ENCODE results near the gene BABAM2. TPM values are rescaled to one million over a fixed set of nuclear protein-coding genes. Genes with fewer than 3 reads are reported as not detected.

Gene BABAM2
- total and polyA plus RNA-seq, 7 donors: 22.9 to 52.3 (median 25.2) TPM

DNA sequence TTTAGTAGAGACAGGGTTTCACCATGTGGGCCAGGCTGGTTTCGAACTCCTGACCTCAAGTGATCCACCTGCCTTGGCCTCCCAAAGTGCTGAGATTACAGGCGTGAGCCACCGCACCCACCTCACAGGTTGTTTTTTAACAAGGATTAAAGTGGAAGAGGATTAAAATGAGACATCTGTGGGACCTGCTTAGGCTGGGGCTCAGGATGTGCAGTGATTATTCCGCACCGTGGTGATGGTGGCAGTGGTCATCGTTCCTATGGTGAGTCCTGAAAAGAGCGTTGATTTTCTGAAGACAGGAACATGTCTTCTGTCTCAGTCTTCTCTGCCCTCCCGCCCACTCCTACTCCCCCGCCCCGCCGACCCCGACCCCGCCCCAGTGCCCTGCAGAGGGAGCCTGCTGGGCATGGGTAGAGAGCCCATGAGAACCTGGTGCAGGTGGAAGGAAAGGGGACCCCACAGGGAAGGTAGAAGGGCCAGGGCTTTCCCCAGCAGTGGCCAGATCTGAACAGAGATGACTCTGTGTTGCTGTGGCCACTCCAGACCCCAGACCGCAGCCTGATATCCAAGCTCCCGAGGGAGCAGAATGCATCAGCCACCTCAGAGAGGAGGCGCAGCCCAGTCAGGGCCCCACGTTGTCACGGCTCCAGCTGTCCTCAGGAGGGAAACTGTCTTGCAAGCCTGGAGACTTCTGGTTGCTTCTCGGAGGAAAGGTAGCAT, 467.6 kb downstream of the BABAM2 start:
- Histone ChIP-seq H3K9me3 (no peaks in the 10 kb centered on the region), H3K4me3 (no peak overlapping the region), H3K4me1 (peaks cover 0 to 22% (median 20%) of the 10 kb centered on the region in 4 donors), H3K27ac (no peak overlapping the region), H3K36me3 (no peaks in the 10 kb centered on the region), H3K27me3 (no peaks in the 10 kb centered on the region)
- 83 to 85% methylated on average over 19 of the region's 19 CpGs for WGBS, 2 donors
- no peak for DNase-seq
- TF ChIP-seq POLR2A (IDR thresholded peaks at IDR 0.05): no peak
- TF ChIP-seq EP300 (IDR thresholded peaks at IDR 0.05): no peak
- TF ChIP-seq POLR2AphosphoS5 (IDR thresholded peaks at IDR 0.05): no peak
- TF ChIP-seq, protein P1, sequence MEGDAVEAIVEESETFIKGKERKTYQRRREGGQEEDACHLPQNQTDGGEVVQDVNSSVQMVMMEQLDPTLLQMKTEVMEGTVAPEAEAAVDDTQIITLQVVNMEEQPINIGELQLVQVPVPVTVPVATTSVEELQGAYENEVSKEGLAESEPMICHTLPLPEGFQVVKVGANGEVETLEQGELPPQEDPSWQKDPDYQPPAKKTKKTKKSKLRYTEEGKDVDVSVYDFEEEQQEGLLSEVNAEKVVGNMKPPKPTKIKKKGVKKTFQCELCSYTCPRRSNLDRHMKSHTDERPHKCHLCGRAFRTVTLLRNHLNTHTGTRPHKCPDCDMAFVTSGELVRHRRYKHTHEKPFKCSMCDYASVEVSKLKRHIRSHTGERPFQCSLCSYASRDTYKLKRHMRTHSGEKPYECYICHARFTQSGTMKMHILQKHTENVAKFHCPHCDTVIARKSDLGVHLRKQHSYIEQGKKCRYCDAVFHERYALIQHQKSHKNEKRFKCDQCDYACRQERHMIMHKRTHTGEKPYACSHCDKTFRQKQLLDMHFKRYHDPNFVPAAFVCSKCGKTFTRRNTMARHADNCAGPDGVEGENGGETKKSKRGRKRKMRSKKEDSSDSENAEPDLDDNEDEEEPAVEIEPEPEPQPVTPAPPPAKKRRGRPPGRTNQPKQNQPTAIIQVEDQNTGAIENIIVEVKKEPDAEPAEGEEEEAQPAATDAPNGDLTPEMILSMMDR (IDR thresholded peaks at IDR 0.05): no peak
- intact Hi-C loops (cut with DNase I): loop anchor here (2.0 kb wide), 1 partner anchor 29 kb away; no protein-coding TSS in a partner anchor

DNA sequence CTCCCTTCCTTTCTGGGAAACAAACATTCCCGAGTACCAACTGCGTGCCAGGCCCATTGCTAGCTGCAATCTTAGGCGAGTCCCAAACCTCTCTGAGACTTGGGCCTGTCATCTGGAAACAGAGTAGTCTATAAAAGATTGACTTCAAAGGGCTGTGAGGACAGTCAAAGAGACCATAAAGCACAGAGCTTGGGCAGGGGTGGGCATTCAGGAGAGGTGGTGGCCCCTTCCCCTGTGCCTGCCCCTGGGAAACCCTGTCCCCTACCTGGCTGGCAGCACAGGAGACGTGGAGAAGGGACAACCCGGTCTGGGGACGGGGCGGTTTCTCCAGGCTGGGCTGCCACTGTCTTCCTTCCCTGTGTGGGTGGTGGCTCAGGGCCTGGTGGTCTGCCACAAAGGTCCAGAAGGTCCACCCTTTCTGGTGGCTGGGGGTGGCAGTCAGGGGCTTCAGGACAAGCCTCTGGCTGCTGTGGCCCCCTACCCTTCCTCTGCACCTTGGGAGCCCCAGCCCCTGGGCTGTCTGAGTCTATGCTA, 468.2 kb downstream of the BABAM2 start:
- H3K27ac ChIP-seq: no peak overlapping the region
- H3K4me3 ChIP-seq: no peak overlapping the region
- H3K9me3 ChIP-seq: no peaks in the 10 kb centered on the region
- peaks cover 0 to 22% (median 20%) of the 10 kb centered on the region in 4 donors for H3K4me1 ChIP-seq
- intact Hi-C loops (cut with DNase I): no loop called here
- H3K36me3 ChIP-seq: no peaks in the 10 kb centered on the region
- 65 to 80% methylated on average over 7 of the region's 7 CpGs for WGBS, 2 donors
- no peaks in the 10 kb centered on the region for H3K27me3 ChIP-seq
- DNase-seq: no peak
- TF ChIP-seq, protein P1 (IDR thresholded peaks at IDR 0.05): no peak
- TF ChIP-seq POLR2A (IDR thresholded peaks at IDR 0.05) (no peak), EP300 (IDR thresholded peaks at IDR 0.05) (no peak), POLR2AphosphoS5 (IDR thresholded peaks at IDR 0.05) (no peak)

DNA sequence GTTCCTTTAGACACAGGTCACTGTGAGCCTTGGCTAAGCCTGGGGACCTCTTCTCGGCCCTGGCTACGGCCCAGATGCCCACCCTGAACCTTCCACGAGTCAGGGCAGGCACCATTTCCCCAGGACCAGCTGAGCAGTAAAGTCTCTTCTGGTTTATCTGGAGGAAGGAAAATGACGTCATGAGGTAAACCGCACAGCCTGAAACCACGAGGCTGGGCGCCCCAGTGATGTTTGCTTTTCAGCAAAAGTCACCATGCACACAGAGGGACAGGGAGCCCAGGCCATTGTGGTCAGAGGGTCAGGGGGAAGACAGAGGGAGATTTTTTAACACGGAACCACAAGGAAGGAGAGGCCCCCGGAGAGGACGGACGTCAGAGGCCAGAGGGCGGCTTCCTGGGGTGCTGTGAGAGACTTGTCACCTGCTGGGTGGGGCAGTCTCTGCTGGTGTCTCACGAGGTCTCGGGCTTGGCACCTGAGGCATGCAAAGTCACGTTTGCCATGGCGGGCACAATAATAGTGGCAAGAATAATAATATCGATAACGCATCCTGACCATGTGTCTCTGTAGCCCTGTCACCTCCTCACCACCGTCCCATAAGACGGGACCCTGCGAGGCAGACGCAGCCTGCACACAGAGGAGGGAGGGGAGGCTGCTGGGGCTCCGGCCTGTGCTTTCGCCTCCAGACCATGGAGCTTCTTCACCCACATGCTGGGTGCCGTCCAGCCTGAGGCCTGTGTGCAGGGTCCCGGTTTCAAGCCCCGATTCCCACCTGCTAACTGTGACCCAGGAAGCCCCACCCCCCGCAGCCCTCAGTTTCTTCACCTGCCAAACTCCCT, 468.9 kb downstream of the BABAM2 start:
- DNase-seq: no peak
- Histone ChIP-seq H3K27ac (no peak overlapping the region), H3K9me3 (no peaks in the 10 kb centered on the region), H3K36me3 (no peaks in the 10 kb centered on the region), H3K4me1 (peaks cover 0 to 22% (median 20%) of the 10 kb centered on the region in 4 donors), H3K27me3 (no peaks in the 10 kb centered on the region), H3K4me3 (no peak overlapping the region)
- no peak for TF ChIP-seq EP300 (IDR thresholded peaks at IDR 0.05)
- TF ChIP-seq POLR2A (IDR thresholded peaks at IDR 0.05): no peak
- TF ChIP-seq, protein P1 (IDR thresholded peaks at IDR 0.05): no peak
- TF ChIP-seq POLR2AphosphoS5 (IDR thresholded peaks at IDR 0.05): no peak
- intact Hi-C loops (cut with DNase I): no loop called here
- whole genome bisulfite sequencing, 2 donors: 47 to 52% methylated on average over 28 of the region's 28 CpGs

DNA sequence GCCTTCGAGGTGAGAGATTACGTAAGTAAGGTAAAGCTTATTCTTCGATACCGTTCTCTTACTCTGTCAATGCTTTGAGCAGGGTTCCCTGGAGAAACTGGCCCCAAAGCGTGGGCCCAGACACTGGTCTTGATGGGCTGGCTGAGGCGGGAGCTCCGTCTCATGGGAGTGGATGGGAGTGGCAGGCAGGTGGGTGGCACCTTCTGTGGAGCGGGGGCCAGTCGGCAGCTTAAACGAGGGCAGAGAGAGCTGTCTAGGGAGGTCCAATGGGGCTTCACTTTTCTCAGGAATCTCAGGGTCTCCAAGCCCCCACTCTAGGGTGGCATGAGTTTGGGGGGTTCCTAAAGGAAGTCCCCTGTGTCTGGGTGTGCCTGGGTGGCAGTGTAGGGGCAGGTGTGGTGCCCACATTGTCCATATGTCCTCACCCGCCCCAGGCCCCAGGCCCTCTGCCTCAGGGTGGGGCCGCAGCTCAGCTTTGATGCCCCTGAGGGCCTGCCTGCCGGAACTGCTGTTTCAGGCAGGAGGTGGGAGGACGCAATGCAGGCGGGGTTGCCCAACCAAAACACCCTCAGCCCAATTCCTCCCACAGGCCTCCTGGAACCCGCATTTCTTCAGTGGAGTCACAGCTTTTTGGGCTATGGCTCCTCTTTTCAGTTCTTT, 469.7 kb downstream of the BABAM2 start:
- H3K27me3 ChIP-seq: no peaks in the 10 kb centered on the region
- no peak overlapping the region for H3K27ac ChIP-seq
- H3K36me3 ChIP-seq: no peaks in the 10 kb centered on the region
- H3K9me3 ChIP-seq: no peaks in the 10 kb centered on the region
- peaks cover 0 to 22% (median 18%) of the 10 kb centered on the region in 4 donors for H3K4me1 ChIP-seq
- DNase-seq: no peak
- no peak overlapping the region for H3K4me3 ChIP-seq
- intact Hi-C loops (cut with DNase I): no loop called here
- TF ChIP-seq POLR2A (IDR thresholded peaks at IDR 0.05) (no peak), EP300 (IDR thresholded peaks at IDR 0.05) (no peak), POLR2AphosphoS5 (IDR thresholded peaks at IDR 0.05) (no peak)
- TF ChIP-seq, protein P1 (IDR thresholded peaks at IDR 0.05): no peak
- 90% methylated on average over 16 of the region's 16 CpGs for WGBS, 2 donors

All from sigmoid colon (tissue), 7 donors.